ENCODE results near the gene BCL6B. TPM values are rescaled to one million over a fixed set of nuclear protein-coding genes. Genes with fewer than 3 reads are reported as not detected.

The BCL6B gene
- polyA plus RNA-seq, 3 donors, result 0.06 TPM; not detected in 2

GRCh38 chr17:7010523-7010922, 12.3 kb upstream of the BCL6B start:
- Histone ChIP-seq H3K4me2 (replicated peaks; ENCODE audit: extremely low read depth, low read length, poor library complexity, severe bottlenecking) (peak overlapping the region; percentile 96), H3K27ac (ENCODE audit: low read depth in 1 of 2, low read length in 2 of 2) (no peak overlapping the region), H3K4me1 (ENCODE audit: control insufficient read depth in 1 of 2, insufficient read depth in 2 of 2, low read length in 2 of 2) (peaks cover 43 to 46% of the 10 kb centered on the region in 2 donors), H3K79me2 (ENCODE audit: insufficient read depth, low read length) (peaks cover 85% of the 10 kb centered on the region), H3K9me3 (replicated peaks in 1 of 2; ENCODE audit: control insufficient read depth in 1 of 2, insufficient read depth in 1 of 2, low read length in 2 of 2) (no peaks in the 10 kb centered on the region), H3K4me3 (replicated peaks in 1 of 3; ENCODE audit: low read depth in 2 of 3, low read length in 3 of 3) (peak overlapping the region in 1 of 3 experiments; percentile 97), H2AFZ (ENCODE audit: insufficient read depth, low read depth, low read length, poor library complexity, severe bottlenecking) (no peak overlapping the region), H4K20me1 (ENCODE audit: insufficient read depth, low read length) (peaks cover 41% of the 10 kb centered on the region), H3K9ac (ENCODE audit: insufficient read depth, low read length, poor library complexity, severe bottlenecking) (no peak overlapping the region), H3K36me3 (replicated peaks in 1 of 2; ENCODE audit: control insufficient read depth in 1 of 2, insufficient read depth in 2 of 2, low read length in 2 of 2) (peaks cover 15 to 33% of the 10 kb centered on the region in 2 donors), H3K27me3 (ENCODE audit: control insufficient read depth in 2 of 2, insufficient read depth in 2 of 2, low read length in 2 of 2) (no peaks in the 10 kb centered on the region)
- DNase-seq, result no peak
- Mint-ChIP-seq H3K4me3 (peak overlapping the region in 1 of 2 donors; percentile 52), H3K27me3 (ENCODE audit: low read depth in 3 of 3) (peaks cover 0 to 5% (median 0%) of the 10 kb centered on the region in 3 donors), H3K4me1 (peaks cover 51% of the 10 kb centered on the region), H3K27ac (peak overlapping the region in 3 of 7 donors; percentile 13 to 69 (median 41)), H3K9me3 (peaks cover 0 to 5% (median 0%) of the 10 kb centered on the region in 7 donors), H3K36me3 (peaks cover 41 to 48% of the 10 kb centered on the region in 2 donors)
- TF ChIP-seq CTCF (IDR thresholded peaks at IDR 0.05), result no peak
- WGBS (ENCODE audit: insufficient coverage), result no CpG with 5 or more reads among the region's 2 CpGs
- intact Hi-C loops (cut with micrococcal nuclease), result loop anchor here in 1 of 2 donors (5.0 kb wide), 2 partner anchors 358 to 1047 kb away; partner anchors contain the start of genes C17orf100 and MED31

DNA sequence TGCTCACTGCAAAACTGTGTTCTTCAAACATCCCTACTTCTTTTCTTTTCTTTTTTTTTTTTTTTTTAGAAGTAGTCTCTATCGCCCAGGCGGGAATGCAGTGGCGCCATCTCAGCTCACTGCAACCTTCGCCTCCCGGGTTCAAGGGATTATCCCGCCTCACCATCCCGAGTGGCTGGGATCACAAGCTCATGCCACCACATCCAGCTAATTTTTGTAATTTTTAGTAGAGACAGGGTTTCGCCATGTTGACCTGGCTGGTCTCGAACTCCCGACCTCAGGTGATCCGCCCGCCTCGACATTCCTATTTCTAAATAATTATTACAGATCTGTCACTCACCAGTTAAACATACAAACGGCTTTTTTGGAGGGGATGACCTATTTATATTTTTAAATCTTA, 11.4 kb upstream of the BCL6B start:
- peak overlapping the region; percentile 94 to 98 for H3K4me3 Mint-ChIP-seq
- peak overlapping the region in 6 of 7 donors; percentile 99 to 100 (median 100) for H3K27ac Mint-ChIP-seq
- no CpG with 5 or more reads among the region's 14 CpGs for WGBS (ENCODE audit: insufficient coverage)
- H3K9me3 Mint-ChIP-seq, result peaks cover 0 to 5% (median 0%) of the 10 kb centered on the region in 7 donors
- DNase-seq, result no peak
- Histone ChIP-seq H3K4me1 (ENCODE audit: control insufficient read depth in 1 of 2, insufficient read depth in 2 of 2, low read length in 2 of 2) (peaks cover 52 to 53% of the 10 kb centered on the region in 2 donors), H3K79me2 (ENCODE audit: insufficient read depth, low read length) (peaks cover 84% of the 10 kb centered on the region), H2AFZ (ENCODE audit: insufficient read depth, low read depth, low read length, poor library complexity, severe bottlenecking) (peak overlapping the region; percentile 73), H3K9me3 (replicated peaks in 1 of 2; ENCODE audit: control insufficient read depth in 1 of 2, insufficient read depth in 1 of 2, low read length in 2 of 2) (no peaks in the 10 kb centered on the region), H3K27ac (ENCODE audit: low read depth in 1 of 2, low read length in 2 of 2) (peak overlapping the region in 1 of 2 donors; percentile 98), H3K4me2 (replicated peaks; ENCODE audit: extremely low read depth, low read length, poor library complexity, severe bottlenecking) (peak overlapping the region; percentile 96), H3K4me3 (replicated peaks in 1 of 3; ENCODE audit: low read depth in 2 of 3, low read length in 3 of 3) (peak overlapping the region; percentile 95 to 98 (median 97)), H3K36me3 (replicated peaks in 1 of 2; ENCODE audit: control insufficient read depth in 1 of 2, insufficient read depth in 2 of 2, low read length in 2 of 2) (peaks cover 13 to 33% of the 10 kb centered on the region in 2 donors), H3K9ac (ENCODE audit: insufficient read depth, low read length, poor library complexity, severe bottlenecking) (peak overlapping the region; percentile 99), H3K27me3 (ENCODE audit: control insufficient read depth in 2 of 2, insufficient read depth in 2 of 2, low read length in 2 of 2) (no peaks in the 10 kb centered on the region), H4K20me1 (ENCODE audit: insufficient read depth, low read length) (peaks cover 33% of the 10 kb centered on the region)
- peaks cover 58% of the 10 kb centered on the region for H3K4me1 Mint-ChIP-seq
- H3K27me3 Mint-ChIP-seq (ENCODE audit: low read depth in 3 of 3), result peaks cover 0 to 7% (median 0%) of the 10 kb centered on the region in 3 donors
- intact Hi-C loops (cut with micrococcal nuclease), result loop anchor here in 1 of 2 donors (5.0 kb wide), 2 partner anchors 359 to 1046 kb away; partner anchors contain the start of genes C17orf100 and MED31
- H3K36me3 Mint-ChIP-seq, result peaks cover 39 to 45% of the 10 kb centered on the region in 2 donors
- TF ChIP-seq CTCF (IDR thresholded peaks at IDR 0.05), result no peak
